DMS114 treated with DMSO at 0.1 percent for 48 hours (cell line): ENCODE data around the gene FCRLB.
A peak's percentile ranks its signal among the peaks of the same experiment; 100 is the strongest.
"Not testable (repeated sequence)": the region's sequence is repeated elsewhere in the genome, so short reads cannot be mapped to it uniquely, and the experiment has no call there.

ENCODE experiments used
- DNase-seq: peaks from one replicate; lab custom pipeline; 2025; ENCODE audit not compliant: unreplicated experiment; lab: John Stamatoyannopoulos, UW

FCRLB gene

GRCh38 chr1:161719325-161719611 lies 2.1 kb upstream of the FCRLB start:
- DNase-seq: no peak

- no peak for DNase-seq
These were observed 922 bp upstream of the FCRLB start for GRCh38 chr1:161720422-161720821.

GRCh38 chr1:161721738-161722343 lies 497 bp downstream of the FCRLB start:
- no peak for DNase-seq

- no peak for DNase-seq
These were observed 1.1 kb downstream of the FCRLB start for GRCh38 chr1:161722406-161722805.

GRCh38 chr1:161723459-161724141 lies 2.3 kb downstream of the FCRLB start:
- DNase-seq: no peak

GRCh38 chr1:161725258-161725907 lies 4.0 kb downstream of the FCRLB start:
- not testable (repeated sequence) for DNase-seq

GRCh38 chr1:161725908-161726472 lies 4.6 kb downstream of the FCRLB start:
- peak; percentile 67 for DNase-seq

- peak; percentile 83 for DNase-seq
These were observed 5.3 kb downstream of the FCRLB start for GRCh38 chr1:161726473-161727255.

- no peak for DNase-seq
These were observed 6.0 kb downstream of the FCRLB start for GRCh38 chr1:161727256-161727924.

GRCh38 chr1:161728376-161729226 lies 7.3 kb downstream of the FCRLB start:
- no peak for DNase-seq

GRCh38 chr1:161730050-161730564 lies 8.8 kb downstream of the FCRLB start:
- DNase-seq: no peak

- DNase-seq: no peak
These were observed 9.9 kb downstream of the FCRLB start for GRCh38 chr1:161731241-161731640.

GRCh38 chr1:161731981-161732718 lies 10.8 kb downstream of the FCRLB start:
- no peak for DNase-seq

GRCh38 chr1:161733526-161733925 lies 12.2 kb downstream of the FCRLB start:
- no peak for DNase-seq

- no peak for DNase-seq
These were observed 14.5 kb downstream of the FCRLB start for GRCh38 chr1:161735837-161736236.

- DNase-seq: no peak
These were observed 15.1 kb downstream of the FCRLB start for GRCh38 chr1:161736335-161736969.

- DNase-seq: no peak
These were observed 16.3 kb downstream of the FCRLB start for GRCh38 chr1:161737625-161738024.

- peak; percentile 87 for DNase-seq
These were observed 17.4 kb downstream of the FCRLB start for GRCh38 chr1:161738627-161739287.
